Mesenchymal stem cell (in vitro differentiated cells and primary cell): ENCODE data around the gene GINS1.

Experiments used
- DNase-seq: peaks from one replicate; pipeline ENCODE4 v3.0.0-alpha.2; 2013
- H2AFZ ChIP-seq: one replicate; pipeline ENCODE4 v1.6.1; 2013; ENCODE audit warnings: low read depth, mild to moderate bottlenecking, control low read depth, inconsistent platforms, low read length, moderate library complexity
- H2AK5ac ChIP-seq: 2 replicates; pipeline ENCODE4 v1.6.1; 2013; ENCODE audit warnings: low read length, moderate library complexity, mild to moderate bottlenecking, inconsistent platforms; ENCODE audit not compliant: severe bottlenecking
- H2BK120ac ChIP-seq: one replicate; pipeline ENCODE4 v1.6.1; 2013; ENCODE audit warnings: low read depth, mild to moderate bottlenecking, inconsistent platforms, low read length, moderate library complexity
- H2BK12ac ChIP-seq, 2 experiments: one replicate each; pipeline ENCODE4 v1.6.1; 2013; ENCODE audit warnings: inconsistent platforms in 2 of 2, low read length in 2 of 2, mild to moderate bottlenecking in 2 of 2, moderate library complexity in 2 of 2, control low read depth in 1 of 2
- H2BK15ac ChIP-seq: one replicate; pipeline ENCODE4 v1.6.1; 2013; ENCODE audit warnings: mild to moderate bottlenecking, low read depth, inconsistent platforms; ENCODE audit not compliant: poor library complexity, severe bottlenecking
- H2BK5ac ChIP-seq: 2 replicates; pipeline ENCODE4 v1.6.1; 2013; ENCODE audit warnings: low read depth, mild to moderate bottlenecking, low read length, control low read depth, inconsistent platforms; ENCODE audit not compliant: poor library complexity, severe bottlenecking
- H3K14ac ChIP-seq, 2 experiments: one replicate each; pipeline ENCODE4 v1.6.1; 2013; ENCODE audit warnings: inconsistent platforms in 2 of 2, low read length in 2 of 2, control low read depth in 1 of 2, mild to moderate bottlenecking in 1 of 2, moderate library complexity in 1 of 2
- H3K18ac ChIP-seq, 2 experiments: one replicate each; pipeline ENCODE4 v1.6.1; 2013; ENCODE audit warnings: inconsistent platforms in 2 of 2, low read length in 2 of 2, control low read depth in 1 of 2, low read depth in 1 of 2, mild to moderate bottlenecking in 1 of 2
- H3K23ac ChIP-seq, 2 experiments: one replicate each; pipeline ENCODE4 v1.6.1; 2013; ENCODE audit warnings: inconsistent platforms in 2 of 2, low read length in 2 of 2, mild to moderate bottlenecking in 2 of 2, moderate library complexity in 2 of 2, control low read depth in 1 of 2
- H3K27ac ChIP-seq: 2 replicates; pipeline ENCODE4 v1.5.1; 2013; ENCODE audit warnings: mild to moderate bottlenecking, moderate library complexity, low read length, control low read depth, inconsistent platforms; ENCODE audit not compliant: poor library complexity, severe bottlenecking
- H3K27me3 ChIP-seq, 2 experiments: 2 replicates each; pipeline versions ENCODE4 v1.6.1 to v1.7.0; 2013; ENCODE audit warnings: low read length in 2 of 2, mild to moderate bottlenecking in 2 of 2, moderate library complexity in 2 of 2, control low read depth in 1 of 2, inconsistent platforms in 1 of 2; ENCODE audit not compliant: control insufficient read depth in 1 of 2, insufficient read depth in 1 of 2
- H3K36me3 ChIP-seq, 2 experiments: 2 replicates each; pipeline versions ENCODE4 v1.6.1 to v1.7.0; 2013; ENCODE audit warnings: low read length in 2 of 2, control low read depth in 1 of 2, inconsistent platforms in 1 of 2, low read depth in 1 of 2, mild to moderate bottlenecking in 1 of 2; ENCODE audit not compliant: insufficient read depth in 2 of 2, control insufficient read depth in 1 of 2
- H3K4ac ChIP-seq, 2 experiments: one replicate each; pipeline ENCODE4 v1.6.1; 2013; ENCODE audit warnings: inconsistent platforms in 2 of 2, low read length in 2 of 2, mild to moderate bottlenecking in 2 of 2, moderate library complexity in 2 of 2, control low read depth in 1 of 2, low read depth in 1 of 2
- H3K4me1 ChIP-seq: 2 replicates; pipeline ENCODE4 v1.6.1; 2013; ENCODE audit warnings: low read depth, low read length, control low read depth; ENCODE audit not compliant: control insufficient read depth, insufficient read depth
- H3K4me2 ChIP-seq: 2 replicates; pipeline ENCODE4 v1.6.1; 2013; ENCODE audit warnings: low read length, mild to moderate bottlenecking, inconsistent platforms; ENCODE audit not compliant: poor library complexity, severe bottlenecking
- H3K4me3 ChIP-seq, 2 experiments: 2 replicates each; pipeline versions ENCODE4 v1.5.1 to v1.7.0; 2013; ENCODE audit warnings: low read length in 2 of 2, mild to moderate bottlenecking in 2 of 2, control low read depth in 1 of 2, low read depth in 1 of 2; ENCODE audit not compliant: insufficient read depth in 1 of 2
- H3K79me1 ChIP-seq: replicated peaks from 2 replicates; pipeline ENCODE4 v1.6.1; 2013; ENCODE audit warnings: mild to moderate bottlenecking, control low read depth, low read length, inconsistent platforms; ENCODE audit not compliant: poor library complexity, severe bottlenecking
- H3K9ac ChIP-seq: 2 replicates; pipeline ENCODE4 v1.7.0; 2013; ENCODE audit warnings: mild to moderate bottlenecking, low read length, moderate library complexity
- H3K9me3 ChIP-seq: 2 replicates; pipeline ENCODE4 v1.7.0; 2013; ENCODE audit warnings: mild to moderate bottlenecking, low read length; ENCODE audit not compliant: control insufficient read depth
- H4K8ac ChIP-seq: one replicate; pipeline ENCODE4 v1.6.1; 2013; ENCODE audit warnings: inconsistent platforms, mild to moderate bottlenecking, low read length, moderate library complexity
- H4K91ac ChIP-seq: one replicate; pipeline ENCODE4 v1.6.1; 2013; ENCODE audit warnings: mild to moderate bottlenecking, low read length, inconsistent platforms
- WGBS: methylation state at CpG from one replicate; pipeline ENCODE4 v1.1.7; 2013; ENCODE audit warnings: mixed read lengths; 5-methylcytosine and 5-hydroxymethylcytosine counted together

GINS1 gene

GRCh38 chr20:25369529-25369928 lies 37.9 kb upstream of the GINS1 start:
- Histone ChIP-seq H3K4me1 (peaks cover 4% of the 10 kb centered on the region), H2AFZ (no peak overlapping the region), H3K36me3 (no peaks in the 10 kb centered on the region), H2AK5ac (no peak overlapping the region), H2BK15ac (no peak overlapping the region), H4K91ac (no peak overlapping the region), H2BK120ac (no peak overlapping the region), H3K27me3 (no peaks in the 10 kb centered on the region), H2BK5ac (no peak overlapping the region), H3K23ac (no peak overlapping the region), H3K79me1 (peaks cover 33% of the 10 kb centered on the region), H3K4ac (no peak overlapping the region), H3K9ac (no peak overlapping the region), H2BK12ac (no peak overlapping the region), H3K4me2 (no peak overlapping the region), H3K9me3 (peaks cover 22% of the 10 kb centered on the region), H3K27ac (no peak overlapping the region), H3K4me3 (no peak overlapping the region), H3K18ac (no peak overlapping the region), H3K14ac (no peak overlapping the region), H4K8ac (no peak overlapping the region)
- DNase-seq = no peak
- WGBS = 95% methylated on average over 8 of the region's 8 CpGs

DNA sequence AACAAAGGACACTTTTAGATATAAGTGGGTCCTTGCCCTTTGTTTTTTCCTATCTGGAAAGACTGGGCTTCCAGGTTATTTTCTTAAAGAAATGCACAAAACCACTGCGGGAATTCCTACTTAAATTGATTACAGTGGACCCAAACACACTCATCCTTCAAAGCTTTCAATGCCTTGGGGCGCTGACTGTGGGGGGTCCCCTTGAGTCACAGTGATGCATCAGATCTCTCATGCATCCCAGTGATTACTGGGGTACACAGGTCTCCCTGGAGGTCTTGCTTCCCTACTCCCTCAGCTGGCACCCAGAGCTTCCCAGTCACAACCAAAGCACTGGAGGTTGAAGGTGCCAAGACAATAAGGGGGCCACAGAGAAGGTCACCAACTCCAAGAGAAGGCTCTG lies 37.5 kb upstream of the GINS1 start:
- Histone ChIP-seq H2BK120ac (no peak overlapping the region), H3K4ac (no peak overlapping the region), H4K8ac (no peak overlapping the region), H3K79me1 (peaks cover 32% of the 10 kb centered on the region), H3K27ac (no peak overlapping the region), H2AK5ac (no peak overlapping the region), H3K4me3 (no peak overlapping the region), H3K4me1 (peaks cover 2% of the 10 kb centered on the region), H3K23ac (no peak overlapping the region), H3K14ac (no peak overlapping the region), H2BK5ac (no peak overlapping the region), H4K91ac (no peak overlapping the region), H3K27me3 (no peaks in the 10 kb centered on the region), H3K36me3 (no peaks in the 10 kb centered on the region), H2AFZ (no peak overlapping the region), H3K9ac (no peak overlapping the region), H3K18ac (no peak overlapping the region), H3K4me2 (no peak overlapping the region), H2BK12ac (no peak overlapping the region), H3K9me3 (peaks cover 22% of the 10 kb centered on the region), H2BK15ac (no peak overlapping the region)
- WGBS = 95% methylated on average over 2 of the region's 2 CpGs
- no peak for DNase-seq

DNA sequence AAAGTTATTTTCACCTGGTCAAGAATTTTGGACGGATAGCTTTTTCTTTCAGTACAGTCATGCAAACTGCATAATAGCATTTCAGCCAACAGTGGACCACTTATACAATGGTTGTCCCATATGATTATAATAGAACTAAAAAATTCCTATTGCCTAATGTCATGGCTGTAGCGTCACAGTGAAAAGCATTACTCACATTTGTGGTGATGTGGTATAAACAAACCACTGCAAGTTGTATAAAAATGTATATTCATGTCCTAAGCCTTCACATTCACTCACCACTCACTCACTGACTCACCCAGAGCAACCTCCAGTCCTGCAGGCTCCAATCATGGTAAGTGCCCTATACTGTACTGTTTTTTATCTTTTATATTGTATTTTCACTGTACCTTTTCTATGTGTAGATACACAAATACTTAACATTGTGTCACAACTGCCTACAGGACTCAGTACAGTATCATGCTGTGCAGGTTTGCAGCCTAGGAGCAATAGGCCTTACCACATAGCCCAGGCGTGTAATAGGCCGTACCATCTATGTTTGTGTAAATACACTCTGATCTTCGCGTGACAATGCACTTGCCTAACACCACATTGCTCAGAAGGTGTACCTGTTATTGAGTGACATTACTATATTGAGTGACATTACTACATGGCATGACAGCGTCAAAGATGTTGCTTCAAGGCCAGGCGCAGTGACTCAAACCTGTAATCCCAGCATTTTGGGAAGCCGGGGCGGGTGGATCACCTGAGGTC lies 34.7 kb upstream of the GINS1 start:
- no peak overlapping the region for H4K91ac ChIP-seq
- H2BK120ac ChIP-seq = no peak overlapping the region
- H3K27ac ChIP-seq = no peak overlapping the region
- H3K36me3 ChIP-seq = no peaks in the 10 kb centered on the region
- H3K79me1 ChIP-seq = peaks cover 33% of the 10 kb centered on the region
- no peak overlapping the region for H2AK5ac ChIP-seq
- DNase-seq = peak; percentile 97
- H2AFZ ChIP-seq = no peak overlapping the region
- H4K8ac ChIP-seq = no peak overlapping the region
- H3K4me1 ChIP-seq = peaks cover 3% of the 10 kb centered on the region
- no peak overlapping the region for H2BK12ac ChIP-seq
- H3K27me3 ChIP-seq = no peaks in the 10 kb centered on the region
- peak overlapping the region in 1 of 2 experiments; percentile 56 for H3K18ac ChIP-seq
- 94% methylated on average over 8 of the region's 10 CpGs for WGBS
- peak overlapping the region; percentile 27 for H3K9ac ChIP-seq
- peak overlapping the region in 1 of 2 experiments; percentile 42 for H3K4me3 ChIP-seq
- peak overlapping the region in 1 of 2 experiments; percentile 34 for H3K23ac ChIP-seq
- H3K14ac ChIP-seq = peak overlapping the region in 1 of 2 experiments; percentile 89
- no peak overlapping the region for H2BK5ac ChIP-seq
- H2BK15ac ChIP-seq = no peak overlapping the region
- no peak overlapping the region for H3K4ac ChIP-seq
- no peak overlapping the region for H3K4me2 ChIP-seq
- peaks cover 22% of the 10 kb centered on the region for H3K9me3 ChIP-seq

DNA sequence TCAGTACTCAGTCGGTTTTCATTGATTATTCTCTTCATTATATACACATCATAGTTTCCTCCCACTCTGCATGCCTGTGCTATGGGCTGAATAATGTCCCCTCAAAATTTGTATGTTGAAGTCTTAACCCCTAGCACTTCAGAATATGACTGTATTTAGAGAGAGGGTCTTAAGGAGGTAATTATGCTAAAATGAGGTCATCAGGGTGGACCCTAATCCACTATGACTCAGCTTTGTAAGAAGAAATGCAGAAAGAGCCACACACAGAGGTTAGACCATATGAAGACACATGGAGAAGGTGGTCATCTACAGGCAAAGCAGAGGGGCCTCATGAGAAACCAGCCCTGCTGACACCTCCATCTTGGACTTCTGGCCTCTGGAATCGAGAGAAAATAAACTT lies 32.6 kb upstream of the GINS1 start:
- Histone ChIP-seq H2BK5ac (no peak overlapping the region), H3K4me2 (no peak overlapping the region), H3K14ac (no peak overlapping the region), H4K8ac (no peak overlapping the region), H2BK12ac (no peak overlapping the region), H2BK120ac (no peak overlapping the region), H3K4me1 (peaks cover 6% of the 10 kb centered on the region), H4K91ac (no peak overlapping the region), H3K4me3 (no peak overlapping the region), H3K18ac (no peak overlapping the region), H3K23ac (no peak overlapping the region), H2BK15ac (no peak overlapping the region), H3K9ac (no peak overlapping the region), H3K9me3 (peaks cover 22% of the 10 kb centered on the region), H2AFZ (no peak overlapping the region), H3K4ac (no peak overlapping the region), H3K27ac (no peak overlapping the region), H3K36me3 (peaks cover 0 to 2% of the 10 kb centered on the region in 2 experiments), H3K79me1 (peaks cover 29% of the 10 kb centered on the region), H3K27me3 (no peaks in the 10 kb centered on the region), H2AK5ac (no peak overlapping the region)
- no peak for DNase-seq
- WGBS = no CpG with 5 or more reads among the region's 2 CpGs
